Measurements from ENCODE around the gene CCP110. TPM values are rescaled to one million over a fixed set of nuclear protein-coding genes. Genes with fewer than 3 reads are reported as not detected.

CCP110 gene
- total and polyA plus RNA-seq, 4 donors, result 7.4 to 67.9 (median 15.4) TPM

DNA sequence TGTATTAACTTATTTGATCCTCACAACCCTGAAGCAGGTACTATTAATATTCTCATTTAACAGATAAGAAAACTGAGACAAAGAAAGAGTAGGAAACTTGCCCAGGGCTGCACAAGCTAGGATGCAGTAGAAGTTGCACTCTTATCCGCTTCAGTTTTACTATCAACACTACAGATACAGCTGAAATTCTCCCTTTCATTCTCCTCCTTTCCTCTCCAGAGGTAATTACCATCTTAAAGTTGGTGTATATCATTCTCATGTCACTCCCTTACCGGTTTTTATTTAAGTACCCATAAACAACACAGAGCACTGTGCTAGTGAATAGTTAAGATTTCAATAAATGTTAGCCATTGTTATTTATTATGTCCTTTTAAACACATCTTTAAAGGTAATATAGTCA lies 5.4 kb upstream of the CCP110 start:
- DNase-seq (no peak), ATAC-seq (ENCODE audit: insufficient read depth, low FRiP score) (no peak)
- H3K9ac ChIP-seq (ENCODE audit: insufficient read depth in 1 of 2, low read length in 2 of 2), result peak overlapping the region in 1 of 2 donors; percentile 13
- no peaks in the 10 kb centered on the region for H3K9me3 ChIP-seq (ENCODE audit: control insufficient read depth in 4 of 4, insufficient read depth in 3 of 4, low read length in 3 of 4)
- WGBS, 2 donors, result 70 to 86% methylated on average over 2 of the region's 2 CpGs
- peaks cover 0 to 23% (median 5%) of the 10 kb centered on the region in 5 donors for H3K4me1 ChIP-seq (ENCODE audit: control insufficient read depth in 5 of 5, insufficient read depth in 5 of 5, low read length in 5 of 5)
- TF ChIP-seq CTCF (IDR thresholded peaks at IDR 0.05; ENCODE audit: control extremely low read depth, extremely low read depth), result no peak
- no peak overlapping the region for H3K27ac ChIP-seq (ENCODE audit: low read depth in 1 of 2, low read length in 1 of 2)
- H3K27me3 ChIP-seq (ENCODE audit: control insufficient read depth in 3 of 3, insufficient read depth in 3 of 3, low read length in 2 of 3), result no peaks in the 10 kb centered on the region
- no peak overlapping the region for H3K4me3 ChIP-seq
- peaks cover 0 to 19% (median 13%) of the 10 kb centered on the region in 4 donors for H3K36me3 ChIP-seq (ENCODE audit: control insufficient read depth in 4 of 4, insufficient read depth in 4 of 4, low read length in 4 of 4)

- DNase-seq, result peak in 2 of 3 donors; percentile 32 to 40
- Histone ChIP-seq H3K36me3 (ENCODE audit: control insufficient read depth in 4 of 4, insufficient read depth in 4 of 4, low read length in 4 of 4) (peaks cover 0 to 10% (median 5%) of the 10 kb centered on the region in 4 donors), H3K27ac (ENCODE audit: low read depth in 1 of 2, low read length in 1 of 2) (peak overlapping the region; percentile 91 to 97), H3K9me3 (ENCODE audit: control insufficient read depth in 4 of 4, insufficient read depth in 3 of 4, low read length in 3 of 4) (no peaks in the 10 kb centered on the region), H3K4me3 (peak overlapping the region; percentile 75), H3K4me1 (ENCODE audit: control insufficient read depth in 5 of 5, insufficient read depth in 5 of 5, low read length in 5 of 5) (peaks cover 0 to 38% (median 13%) of the 10 kb centered on the region in 5 donors), H3K27me3 (ENCODE audit: control insufficient read depth in 3 of 3, insufficient read depth in 3 of 3, low read length in 2 of 3) (no peaks in the 10 kb centered on the region), H3K9ac (ENCODE audit: insufficient read depth in 1 of 2, low read length in 2 of 2) (peak overlapping the region; percentile 76 to 78)
- ATAC-seq (ENCODE audit: insufficient read depth, low FRiP score), result no peak
- 2 to 7% methylated on average over 8 of the region's 8 CpGs for WGBS, 2 donors
- no peak for TF ChIP-seq CTCF (IDR thresholded peaks at IDR 0.05; ENCODE audit: control extremely low read depth, extremely low read depth)
These were observed 2.8 kb upstream of the CCP110 start for GRCh38 chr16:19520861-19521331.

DNA sequence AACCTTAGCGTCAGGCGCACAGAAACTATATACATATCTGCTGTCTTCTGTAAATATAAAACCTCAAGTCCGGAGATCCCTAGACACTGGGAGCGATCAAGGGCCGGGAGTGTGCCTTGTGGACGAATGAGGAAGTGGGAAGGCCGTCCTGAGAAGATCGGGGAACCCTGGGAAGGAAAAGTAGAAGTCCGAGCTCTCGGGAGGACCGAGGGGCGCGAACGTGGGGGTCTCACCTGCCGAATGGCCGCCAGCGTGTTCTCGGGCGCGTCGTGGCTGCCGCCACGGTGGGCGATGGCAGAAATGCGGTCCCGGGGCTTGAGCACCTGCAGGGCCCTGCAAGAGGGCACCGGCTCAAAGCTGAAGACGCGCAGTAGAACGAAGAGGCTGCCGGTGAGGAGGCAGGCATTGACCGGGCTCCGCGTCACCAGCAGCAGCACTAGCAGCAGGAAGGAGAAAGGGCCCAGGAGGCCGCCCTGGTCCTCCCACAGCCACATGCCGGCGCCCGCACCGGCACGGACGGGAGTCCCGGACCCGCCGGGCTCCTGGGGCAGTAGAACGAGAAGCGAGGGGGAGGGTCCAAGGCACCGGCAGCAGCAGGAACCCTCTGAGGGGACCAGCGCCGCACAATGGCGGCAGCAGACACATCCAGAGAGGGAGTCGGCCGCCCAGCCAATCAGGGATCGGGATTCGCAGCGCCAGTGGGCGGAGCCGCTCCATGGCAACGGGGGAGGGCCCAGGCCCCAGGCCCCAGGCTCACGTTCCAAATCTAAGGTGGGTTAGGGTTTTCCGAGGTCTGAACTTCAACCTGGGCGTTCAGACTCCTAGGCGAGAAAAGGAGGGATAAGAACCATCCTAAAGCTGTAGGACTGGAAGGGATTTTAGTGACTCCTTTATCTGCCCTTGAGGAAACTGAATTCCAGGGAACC lies 2.0 kb upstream of the CCP110 start, which contains the start of gene GDE1:
TSS of gene GDE1 (minus strand) at position 628 of the 926 bp plus-strand sequence. CDS start at position 494, 134 bp downstream.
- ATAC-seq (ENCODE audit: insufficient read depth, low FRiP score), result peak; percentile 85
- H3K27ac ChIP-seq (ENCODE audit: low read depth in 1 of 2, low read length in 1 of 2), result peak within 1 kb of the TSS; percentile 91 to 97
- no peaks in the 10 kb centered on the region for H3K27me3 ChIP-seq (ENCODE audit: control insufficient read depth in 3 of 3, insufficient read depth in 3 of 3, low read length in 2 of 3)
- WGBS, 2 donors, result 0 to 1% methylated on average over 51 to 62 of the region's 62 CpGs
- H3K9ac ChIP-seq (ENCODE audit: insufficient read depth in 1 of 2, low read length in 2 of 2), result peak within 1 kb of the TSS; percentile 76 to 78
- DNase-seq, result peak; percentile 94 to 95 (median 94)
- H3K4me1 ChIP-seq (ENCODE audit: control insufficient read depth in 5 of 5, insufficient read depth in 5 of 5, low read length in 5 of 5), result peaks cover 0 to 40% (median 14%) of the 10 kb centered on the region in 5 donors
- no peaks in the 10 kb centered on the region for H3K9me3 ChIP-seq (ENCODE audit: control insufficient read depth in 4 of 4, insufficient read depth in 3 of 4, low read length in 3 of 4)
- peak; percentile 32 for TF ChIP-seq CTCF (IDR thresholded peaks at IDR 0.05; ENCODE audit: control extremely low read depth, extremely low read depth)
- H3K36me3 ChIP-seq (ENCODE audit: control insufficient read depth in 4 of 4, insufficient read depth in 4 of 4, low read length in 4 of 4), result peaks cover 0 to 3% (median 2%) of the 10 kb centered on the region in 4 donors
- peak within 1 kb of the TSS; percentile 75 for H3K4me3 ChIP-seq
